Skeletal muscle cell (primary cell): ENCODE results near the gene KRT81.
"Not testable (repeated sequence)": the region's sequence is repeated elsewhere in the genome, so short reads cannot be mapped to it uniquely, and the experiment has no call there.

Experiments
- DNase-seq: peaks from one replicate; pipeline ENCODE4 v3.0.0-alpha.2; 2010; ENCODE audit warnings: low read depth
- H3K4me3 ChIP-seq: 2 replicates; pipeline ENCODE4 v1.5.1; 2011; ENCODE audit warnings: low read depth, mild to moderate bottlenecking, control low read depth, low read length, moderate library complexity

Gene KRT81

DNA sequence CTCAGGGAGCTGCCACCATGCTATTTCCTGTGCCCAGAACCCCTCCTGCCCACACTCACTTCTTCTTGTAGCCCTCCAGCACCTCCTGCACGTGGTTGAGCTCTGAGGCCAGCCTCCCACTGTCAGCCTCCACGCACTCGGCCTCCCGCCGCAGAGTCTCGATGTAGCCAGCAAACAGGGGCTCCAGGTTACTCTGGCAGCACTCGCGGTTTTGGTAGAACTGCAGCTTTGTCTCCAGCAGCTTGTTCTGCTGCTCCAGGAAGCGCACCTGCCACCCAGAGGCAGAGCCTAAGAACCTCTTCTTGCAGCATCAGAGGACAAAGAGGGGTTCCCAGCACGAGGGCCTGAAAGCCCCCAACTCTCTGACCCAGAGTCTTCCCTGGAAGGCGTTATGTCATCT is 27.8 kb upstream of the KRT81 start:
- no peak for DNase-seq
- no peak overlapping the region for H3K4me3 ChIP-seq

DNA sequence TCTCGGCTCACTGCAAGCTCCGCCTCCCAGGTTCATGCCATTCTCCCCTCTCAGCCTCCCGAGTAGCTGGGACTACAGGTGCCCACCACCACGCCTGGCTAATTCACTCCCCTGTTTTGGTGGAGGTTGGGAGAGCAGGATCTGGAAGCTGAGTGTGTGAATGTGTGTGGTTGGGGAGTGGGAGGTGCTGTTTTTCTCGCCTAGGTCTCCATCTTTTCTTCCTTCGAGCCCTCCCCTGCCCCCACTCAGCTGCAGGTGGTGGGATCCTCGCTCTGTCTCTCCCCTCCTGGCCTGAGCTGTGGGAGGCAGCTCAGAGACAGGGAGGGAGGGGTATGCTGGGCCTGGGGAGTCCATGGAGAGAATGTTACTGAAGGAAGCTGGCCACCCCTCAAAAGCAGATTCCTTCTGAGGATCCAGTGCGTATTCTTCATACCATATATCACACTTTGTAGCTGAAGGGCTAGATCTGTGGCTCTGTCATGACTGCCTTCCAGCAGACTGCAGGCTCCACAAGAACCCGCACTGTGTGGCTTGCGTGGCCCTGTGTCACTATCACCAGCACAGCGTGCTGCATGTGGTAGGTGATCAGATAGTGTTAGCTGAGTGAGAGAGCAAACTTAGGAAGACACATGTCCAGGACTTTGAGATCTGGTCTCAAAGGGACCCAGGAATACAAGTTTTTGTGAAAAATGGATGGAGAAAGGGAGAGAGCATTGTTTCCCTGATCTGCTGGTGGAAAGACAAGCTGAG is 27.1 kb upstream of the KRT81 start:
- no peak for DNase-seq
- H3K4me3 ChIP-seq = no peak overlapping the region

DNA sequence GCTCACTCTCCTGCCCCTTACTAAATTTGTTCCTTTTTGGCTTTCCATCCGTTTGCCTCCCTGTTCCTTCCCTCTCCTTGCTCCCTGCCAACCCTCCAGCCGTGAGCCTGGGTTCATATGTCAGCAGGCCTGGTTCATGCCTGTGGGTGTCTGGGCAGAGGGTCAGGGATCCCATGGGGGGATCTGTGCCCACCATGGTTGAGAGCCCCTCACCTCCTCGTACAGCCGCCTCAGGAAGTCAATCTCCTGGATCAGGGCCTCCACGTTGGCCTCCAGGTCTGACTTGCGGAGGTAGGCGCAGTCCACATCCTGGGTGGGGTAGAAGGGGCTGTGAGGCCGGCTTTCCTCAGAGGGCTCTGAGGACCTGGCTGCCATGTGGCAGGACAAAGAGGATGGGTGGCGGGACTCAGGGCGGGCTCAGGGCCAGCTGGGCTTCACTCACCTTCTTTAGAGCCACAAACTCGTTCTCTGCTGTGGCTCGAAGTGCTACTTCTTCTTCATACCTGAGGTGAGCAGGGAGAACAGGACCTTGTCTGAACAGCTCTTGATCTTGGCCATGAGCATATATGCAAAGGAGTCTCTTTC is 26.2 kb upstream of the KRT81 start:
- H3K4me3 ChIP-seq = no peak overlapping the region
- no peak for DNase-seq

DNA sequence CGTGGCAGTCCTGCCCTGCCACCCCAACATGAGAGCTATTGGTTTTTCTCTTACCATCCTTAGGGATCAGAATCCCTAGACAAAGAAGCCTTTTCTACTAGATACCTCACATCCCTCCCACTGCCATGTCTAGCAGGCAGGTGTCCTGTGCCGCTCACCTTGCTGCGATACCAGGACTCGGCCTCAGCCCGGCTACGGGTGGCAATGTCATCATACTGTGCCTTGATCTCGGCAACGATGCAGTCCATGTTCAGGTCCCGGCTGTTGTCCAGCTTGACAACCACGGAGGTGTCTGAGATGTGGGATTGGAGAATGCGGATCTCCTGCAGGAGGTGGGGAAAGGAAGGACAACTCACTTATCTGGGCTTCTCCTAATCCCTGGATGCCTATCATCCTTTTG is 25.4 kb upstream of the KRT81 start:
- no peak overlapping the region for H3K4me3 ChIP-seq

DNA sequence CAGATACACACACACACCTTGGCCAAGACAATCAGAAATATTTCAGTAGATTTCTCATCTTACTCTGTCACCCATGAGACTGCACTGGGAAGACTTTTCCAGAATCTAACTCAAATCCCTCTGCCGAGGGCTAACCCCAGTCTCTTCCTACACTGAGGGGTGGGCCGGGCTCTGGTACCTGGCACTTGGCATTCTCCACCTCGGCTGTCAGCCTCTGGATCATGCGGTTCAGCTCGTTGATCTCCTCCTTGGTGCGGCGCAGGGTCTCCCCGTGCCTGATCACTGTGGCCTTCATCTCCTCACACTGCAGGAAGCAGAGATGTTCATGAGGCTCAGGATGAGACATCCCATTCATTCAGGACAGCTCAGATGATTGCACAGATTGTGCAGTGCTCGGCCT is 25.0 kb upstream of the KRT81 start:
- H3K4me3 ChIP-seq = no peak overlapping the region
- DNase-seq = no peak

More for the DNA sequence above, 25.4 kb upstream of the KRT81 start:
- no peak for DNase-seq

DNA sequence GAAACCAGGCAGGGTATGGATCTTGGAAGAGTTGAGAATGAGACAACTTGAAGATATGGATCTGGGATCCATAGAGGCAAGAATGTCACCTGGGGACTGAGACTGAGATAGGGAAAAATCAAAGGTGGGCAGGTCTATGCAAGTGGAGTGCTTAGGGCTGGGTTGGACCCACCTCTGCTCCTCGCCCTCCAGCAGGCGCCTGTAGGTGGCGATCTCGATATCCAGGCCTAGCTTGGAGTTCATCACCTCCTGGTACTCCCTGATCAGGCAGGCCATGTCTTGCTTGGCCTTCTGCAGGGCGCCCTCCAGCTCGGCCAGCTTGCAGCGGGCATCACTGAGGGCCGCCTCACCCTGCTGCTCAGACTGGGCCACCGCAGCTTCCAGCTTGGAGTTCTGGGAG is 24.4 kb upstream of the KRT81 start:
- H3K4me3 ChIP-seq, DNase-seq: not testable (repeated sequence)

DNA sequence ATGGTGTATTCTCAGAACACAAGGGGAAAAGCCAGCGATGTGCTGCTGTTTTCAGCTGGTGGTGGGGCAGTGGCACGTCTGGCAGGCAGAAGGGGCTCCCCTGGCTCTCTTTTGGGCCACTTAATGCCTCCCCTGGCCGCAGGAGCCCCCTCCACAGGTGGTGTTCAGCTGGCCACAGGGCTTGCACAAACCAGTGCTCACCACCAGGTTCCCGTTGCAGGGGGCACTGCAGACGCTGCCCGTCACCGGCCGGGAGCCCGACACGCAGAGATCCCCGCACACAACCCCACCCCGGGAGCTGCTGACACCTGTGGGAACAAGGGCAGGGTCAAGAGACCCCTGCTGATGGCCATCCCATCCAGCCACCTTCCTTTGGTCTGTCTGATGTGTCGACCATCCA is 23.2 kb upstream of the KRT81 start:
- no peak for DNase-seq
- no peak overlapping the region for H3K4me3 ChIP-seq

DNA sequence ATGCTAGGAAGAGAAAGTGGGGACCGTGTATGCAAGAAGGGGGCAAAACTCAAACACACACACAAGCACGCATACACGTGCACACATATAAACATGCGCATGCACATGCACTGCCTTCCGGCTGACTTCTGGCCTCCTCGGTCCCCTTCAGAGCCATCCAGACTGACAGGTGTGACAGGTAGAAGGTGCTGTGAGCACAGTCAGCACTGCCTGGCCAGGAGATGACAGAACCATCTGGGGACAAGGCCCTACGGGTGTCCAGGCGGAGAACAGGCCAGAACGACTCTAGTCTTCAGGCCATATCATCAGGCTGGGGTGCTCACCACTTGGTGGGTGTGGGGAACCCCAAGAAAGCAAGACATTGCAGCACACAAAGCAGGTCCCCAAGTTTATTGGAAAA is 22.6 kb upstream of the KRT81 start:
- H3K4me3 ChIP-seq = no peak overlapping the region
- no peak for DNase-seq

DNA sequence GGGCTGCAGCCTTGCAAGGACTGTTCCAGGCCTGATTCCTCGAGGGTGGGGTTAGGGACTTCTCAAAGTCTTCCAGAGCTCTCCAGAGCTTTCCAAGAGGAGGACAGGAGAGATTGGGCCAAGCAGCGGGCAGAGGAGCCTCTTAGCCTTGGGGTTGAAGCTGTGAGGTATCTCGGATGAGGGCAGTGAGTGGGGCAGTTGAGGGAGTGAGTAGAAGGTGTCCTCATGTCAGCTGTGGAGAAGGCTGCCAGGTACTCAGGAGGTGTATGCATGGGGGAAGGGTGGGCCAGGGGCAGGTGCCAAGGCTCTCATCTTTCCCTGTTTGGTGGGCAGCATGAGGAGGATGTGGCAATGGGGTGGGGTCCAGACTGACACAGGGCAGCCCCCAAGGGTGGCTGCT is 22.1 kb upstream of the KRT81 start:
- no peak for DNase-seq
- no peak overlapping the region for H3K4me3 ChIP-seq

DNA sequence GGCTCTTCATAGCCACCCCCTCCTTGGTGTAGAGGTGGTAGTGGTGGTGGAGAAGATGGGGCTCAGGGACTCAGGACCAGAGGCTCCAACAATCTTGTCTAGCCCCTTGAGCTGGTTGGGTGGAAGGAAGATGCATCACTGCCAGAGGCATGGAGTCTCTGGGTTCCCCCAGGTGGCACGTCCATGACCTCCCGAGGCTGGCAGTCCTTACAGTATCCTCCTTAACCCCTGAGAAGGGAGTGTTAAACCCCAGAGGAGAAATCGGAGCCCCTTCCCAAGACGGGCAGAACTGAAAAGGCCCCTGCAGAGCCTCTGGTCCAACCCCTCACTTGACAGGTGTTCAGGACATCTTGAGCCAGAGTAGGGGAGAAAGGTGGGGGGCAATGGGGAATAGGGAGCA is 20.8 kb upstream of the KRT81 start:
- DNase-seq = no peak
- H3K4me3 ChIP-seq = no peak overlapping the region

DNA sequence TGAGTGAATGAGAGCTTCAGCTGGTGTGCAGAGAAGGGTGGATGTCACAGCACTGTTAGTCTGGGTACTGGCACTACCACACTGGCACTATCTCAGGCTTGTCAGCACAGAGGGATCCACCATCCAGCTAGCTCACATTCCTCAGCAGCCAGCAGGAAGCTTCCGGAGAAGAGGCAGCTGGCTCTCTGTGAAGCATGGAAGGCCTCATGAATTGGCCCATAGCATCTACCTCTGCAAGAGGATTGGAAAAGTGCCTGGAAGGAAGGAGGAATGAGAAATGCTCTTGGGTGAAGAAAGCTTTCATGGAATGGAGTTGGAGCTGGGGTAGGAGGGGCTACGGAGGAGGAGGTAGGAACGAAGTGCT is 19.9 kb upstream of the KRT81 start:
- no peak overlapping the region for H3K4me3 ChIP-seq
- no peak for DNase-seq

DNA sequence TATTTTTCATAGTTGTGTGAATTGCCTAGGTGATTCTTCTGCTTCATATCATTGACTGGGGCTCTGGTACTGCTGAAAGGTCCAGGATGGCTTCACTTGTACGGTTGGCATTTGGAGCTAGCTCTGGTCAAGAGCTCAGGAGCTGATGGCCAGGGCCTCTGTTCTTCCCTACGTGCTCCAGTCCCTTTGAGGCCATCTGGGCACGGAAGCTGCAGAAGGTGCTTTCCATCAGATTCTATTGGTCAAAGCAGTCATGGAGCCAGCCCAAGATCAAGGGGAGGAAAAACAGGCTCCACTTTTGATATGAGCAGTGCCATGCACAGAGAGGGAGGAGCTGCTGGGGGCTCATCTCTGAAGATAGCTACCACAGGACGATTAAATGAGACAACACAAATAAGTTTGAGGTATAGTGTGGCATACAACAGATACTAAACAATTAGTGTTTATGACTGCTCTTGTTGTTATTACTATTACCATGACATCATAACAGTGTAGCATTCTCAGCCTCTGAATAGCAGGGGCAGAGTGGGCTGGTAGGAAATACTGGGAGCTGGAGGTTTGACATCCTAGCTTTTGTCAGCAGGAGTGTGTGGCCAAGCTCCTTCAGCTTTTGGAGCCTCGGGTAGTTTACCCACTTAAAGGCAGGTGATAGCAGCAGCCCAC is 19.4 kb upstream of the KRT81 start:
- H3K4me3 ChIP-seq = no peak overlapping the region
- DNase-seq = no peak

DNA sequence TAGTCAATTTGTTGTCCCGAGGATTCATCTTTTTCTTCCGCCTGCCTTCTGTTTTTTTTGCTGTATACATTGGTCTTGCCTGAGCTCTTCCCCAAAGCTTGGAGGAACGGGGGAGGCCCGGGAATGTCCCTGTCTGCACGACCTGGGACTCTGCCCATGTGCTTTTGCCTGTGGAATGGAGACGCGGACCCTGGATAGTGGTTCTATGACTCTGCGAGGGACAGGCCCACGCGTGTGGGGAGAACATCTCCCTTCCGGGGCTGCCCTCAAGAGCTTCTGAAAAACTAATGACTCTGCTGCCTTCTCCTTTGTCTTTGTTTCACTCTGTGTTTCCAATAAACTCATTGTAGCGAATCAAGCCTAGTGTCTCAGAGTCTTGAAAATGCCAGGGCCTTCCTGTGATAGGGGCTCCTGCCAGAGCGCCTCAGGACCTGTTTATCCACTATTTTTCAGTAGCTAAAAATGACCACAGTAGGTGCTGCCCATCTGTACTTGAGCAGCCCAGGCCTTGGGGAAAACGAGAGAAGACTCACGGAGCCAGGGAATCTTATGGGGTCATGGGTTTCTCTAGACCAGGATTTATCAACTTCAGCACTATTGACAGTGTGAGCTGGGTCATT is 17.6 kb upstream of the KRT81 start:
- H3K4me3 ChIP-seq = no peak overlapping the region

DNA sequence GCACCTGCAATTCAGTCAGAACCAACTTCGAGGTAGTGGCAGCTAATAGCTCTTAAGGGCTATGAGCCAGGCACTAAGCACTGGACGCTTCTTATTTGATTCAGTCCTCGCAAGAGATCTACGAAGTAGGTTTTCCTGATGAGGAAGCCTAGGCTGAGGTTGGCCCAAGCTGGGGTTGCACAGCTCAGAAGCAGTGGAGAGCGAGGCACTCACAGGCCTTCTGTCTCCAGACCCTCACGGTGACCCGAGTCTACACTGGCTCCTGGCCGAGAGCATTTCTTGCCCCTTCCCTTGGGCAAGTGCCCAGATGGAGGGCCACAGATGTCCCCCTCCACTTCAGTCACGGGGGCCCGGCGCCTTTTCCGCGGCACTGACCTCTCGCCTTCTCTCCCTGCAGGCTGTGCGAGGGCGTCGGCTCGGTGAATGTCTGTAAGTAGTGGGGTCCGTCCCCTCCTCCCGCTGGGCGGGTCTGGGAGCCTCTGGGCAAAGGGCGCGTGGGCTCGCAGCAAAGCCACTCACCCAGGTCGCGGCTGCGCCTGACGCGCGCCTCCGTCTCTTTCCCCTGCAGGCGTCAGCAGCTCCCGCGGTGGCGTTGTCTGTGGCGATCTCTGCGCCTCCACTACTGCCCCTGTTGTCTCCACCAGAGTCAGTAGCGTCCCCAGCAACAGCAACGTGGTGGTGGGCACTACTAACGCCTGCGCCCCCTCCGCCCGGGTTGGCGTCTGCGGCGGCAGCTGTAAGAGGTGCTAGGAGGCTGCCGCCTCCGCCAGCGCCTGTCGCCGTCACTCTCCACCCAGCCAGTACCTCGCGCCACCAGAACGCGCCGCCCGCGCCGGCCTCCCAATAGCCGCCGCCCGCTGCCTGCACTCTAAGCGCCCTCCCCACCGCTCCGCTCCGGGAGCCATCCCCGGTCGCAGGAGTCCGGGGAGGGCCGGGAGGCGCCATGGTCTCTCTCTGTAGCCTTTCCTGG is 16.8 kb upstream of the KRT81 start:
- no peak for DNase-seq
- peak overlapping the region; percentile 34 for H3K4me3 ChIP-seq

More for the DNA sequence above, 17.6 kb upstream of the KRT81 start:
- no peak for DNase-seq

DNA sequence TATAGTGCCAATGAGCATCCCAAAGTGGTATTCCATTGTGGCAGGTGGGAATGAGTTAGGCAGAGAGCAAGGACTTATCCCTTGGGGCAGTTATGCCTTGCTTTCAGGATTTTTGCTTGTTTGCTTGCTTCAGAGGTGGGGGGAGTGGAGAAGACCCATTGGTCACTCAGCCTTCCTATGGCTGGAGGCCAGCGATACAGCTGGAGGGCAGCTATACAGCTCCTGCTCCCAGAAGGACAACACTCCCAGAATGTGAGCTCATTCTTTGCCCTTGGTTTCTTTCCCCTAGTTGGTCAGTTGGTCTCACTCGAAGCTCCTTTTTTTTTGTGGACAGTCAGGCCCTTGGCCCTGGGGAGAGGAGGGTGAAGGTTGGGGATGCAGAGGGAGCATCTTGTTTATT is 15.4 kb upstream of the KRT81 start:
- no peak for DNase-seq

DNA sequence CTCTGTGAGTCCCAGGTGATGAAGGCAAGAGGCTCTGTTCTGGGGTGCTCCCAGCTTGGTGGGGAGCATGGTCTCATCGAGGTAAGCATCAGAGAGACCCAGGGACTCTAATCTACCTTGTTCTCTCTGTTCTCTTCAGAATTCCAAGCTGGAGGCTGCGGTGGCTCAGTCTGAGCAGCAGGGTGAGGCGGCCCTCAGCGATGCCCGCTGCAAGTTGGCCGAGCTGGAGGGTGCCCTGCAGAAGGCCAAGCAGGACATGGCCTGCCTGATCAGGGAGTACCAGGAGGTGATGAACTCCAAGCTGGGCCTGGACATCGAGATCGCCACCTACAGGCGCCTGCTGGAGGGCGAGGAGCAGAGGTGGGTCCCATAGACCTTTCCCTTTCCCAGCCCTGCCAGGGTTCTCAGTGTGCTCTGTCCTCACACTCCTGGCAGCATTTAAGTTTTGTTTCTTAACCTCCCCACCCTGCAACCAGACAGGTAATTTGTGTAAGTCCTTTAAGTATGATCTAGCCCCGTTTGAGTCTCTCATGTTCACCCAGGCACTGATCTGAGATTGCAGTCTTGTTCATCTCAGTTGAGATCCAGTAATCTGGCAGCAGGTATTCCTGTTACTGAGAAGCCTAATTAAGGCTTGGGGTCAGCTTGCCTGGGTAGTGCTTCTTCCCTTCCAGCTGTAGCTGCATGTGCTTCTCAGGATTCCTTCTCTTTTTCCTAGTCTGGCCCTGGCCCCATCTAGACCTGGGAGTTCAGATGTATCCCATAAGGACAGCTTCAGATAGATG is 14.8 kb upstream of the KRT81 start:
- DNase-seq = no peak
- no peak overlapping the region for H3K4me3 ChIP-seq

More for the DNA sequence above, 15.4 kb upstream of the KRT81 start:
- no peak overlapping the region for H3K4me3 ChIP-seq

DNA sequence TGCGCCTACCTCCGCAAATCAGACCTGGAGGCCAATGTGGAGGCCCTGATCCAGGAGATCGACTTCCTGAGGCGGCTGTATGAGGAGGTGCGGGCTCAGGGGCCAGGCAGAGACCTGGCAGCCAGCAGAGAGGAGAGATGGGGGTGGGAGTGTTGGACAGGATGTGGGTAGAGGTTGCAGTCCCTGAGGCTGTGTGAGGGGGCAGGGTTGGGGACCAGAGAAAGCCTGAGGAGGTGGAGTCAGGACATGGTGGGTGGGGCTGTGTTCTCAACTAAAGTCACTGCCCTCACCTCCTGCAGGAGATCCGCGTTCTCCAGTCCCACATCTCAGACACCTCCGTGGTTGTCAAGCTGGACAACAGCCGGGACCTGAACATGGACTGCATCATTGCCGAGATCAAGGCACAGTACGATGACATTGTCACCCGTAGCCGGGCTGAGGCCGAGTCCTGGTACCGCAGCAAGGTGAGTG is 13.6 kb upstream of the KRT81 start:
- H3K4me3 ChIP-seq, DNase-seq: not testable (repeated sequence)

DNA sequence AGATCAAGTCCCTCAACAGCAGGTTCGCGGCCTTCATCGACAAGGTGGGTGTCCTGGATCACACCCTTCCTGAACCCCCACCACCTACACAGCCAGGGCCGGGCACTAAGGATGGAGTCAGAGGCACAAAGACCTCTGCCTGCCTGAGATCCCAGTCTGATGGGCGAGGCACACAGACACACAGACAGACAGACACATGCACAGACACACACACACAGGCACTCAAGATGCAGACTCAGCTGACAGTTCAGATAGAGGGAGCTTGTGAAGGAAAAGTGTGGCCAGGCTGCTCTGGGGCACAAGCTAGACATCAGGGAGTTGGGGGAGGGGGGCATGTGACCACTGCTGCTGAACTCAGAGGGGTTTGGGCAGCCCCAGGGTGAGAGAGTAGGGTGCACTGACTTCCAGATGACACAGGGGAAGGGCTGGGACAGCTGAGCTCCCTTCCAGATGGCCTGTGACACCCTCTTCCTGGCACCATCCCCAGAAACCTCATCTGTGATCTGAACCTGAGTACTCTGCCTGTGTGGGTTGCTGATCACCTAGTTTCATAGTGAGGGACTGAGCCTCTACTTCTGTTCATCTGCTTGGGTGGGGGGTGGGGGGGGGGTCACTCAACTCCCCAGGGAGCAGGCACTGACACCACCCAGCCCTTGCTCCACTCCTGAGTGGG is 11.0 kb upstream of the KRT81 start:
- DNase-seq, H3K4me3 ChIP-seq: not testable (repeated sequence)
